NCI-H2227 (cell line): Measurements from ENCODE around the gene AFMID.
A peak's percentile ranks its signal among the peaks of the same experiment; 100 is the strongest.

ENCODE experiments used
- DNase-seq: peaks from one replicate; lab custom pipeline; 2025; ENCODE audit not compliant: unreplicated experiment; lab: John Stamatoyannopoulos, UW

The AFMID gene

DNA sequence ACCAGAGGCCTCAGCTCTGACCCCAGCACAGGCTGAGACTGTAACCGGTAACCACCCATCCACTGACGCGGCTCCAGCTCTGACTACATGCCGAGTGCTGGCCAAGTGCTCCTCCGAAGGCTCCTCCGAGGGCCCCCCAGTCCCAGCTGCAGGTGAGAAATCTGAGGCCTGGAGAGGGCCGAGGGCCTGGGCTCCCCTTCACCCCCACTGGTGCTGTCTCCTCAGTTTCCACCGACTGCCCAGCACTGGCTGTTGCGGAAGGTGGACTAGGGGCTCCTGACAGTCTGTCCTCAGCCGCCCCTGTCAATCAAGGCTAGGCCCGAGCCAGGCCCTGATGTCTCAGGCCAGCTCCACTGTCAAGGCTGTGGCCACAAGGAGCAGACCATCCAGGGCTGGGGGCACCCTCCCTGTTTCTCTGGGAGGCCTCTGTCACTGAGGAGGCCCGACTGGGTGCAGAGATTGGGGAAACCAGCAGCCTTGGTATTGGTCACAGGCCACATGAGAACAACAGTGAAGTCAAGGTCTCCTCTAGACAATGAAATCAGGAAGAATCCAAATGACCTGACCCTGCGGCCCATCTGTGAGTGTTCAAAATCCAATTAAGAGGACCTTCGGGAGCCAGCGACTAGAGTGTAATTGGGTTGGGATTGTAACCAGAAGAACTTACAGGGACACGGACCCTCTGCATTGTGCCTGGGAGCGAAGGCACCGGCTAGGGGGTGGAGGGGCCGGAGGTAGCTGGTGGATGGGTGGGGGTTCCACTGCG lies 49.4 kb downstream of the AFMID start:
- no peak for DNase-seq

DNA sequence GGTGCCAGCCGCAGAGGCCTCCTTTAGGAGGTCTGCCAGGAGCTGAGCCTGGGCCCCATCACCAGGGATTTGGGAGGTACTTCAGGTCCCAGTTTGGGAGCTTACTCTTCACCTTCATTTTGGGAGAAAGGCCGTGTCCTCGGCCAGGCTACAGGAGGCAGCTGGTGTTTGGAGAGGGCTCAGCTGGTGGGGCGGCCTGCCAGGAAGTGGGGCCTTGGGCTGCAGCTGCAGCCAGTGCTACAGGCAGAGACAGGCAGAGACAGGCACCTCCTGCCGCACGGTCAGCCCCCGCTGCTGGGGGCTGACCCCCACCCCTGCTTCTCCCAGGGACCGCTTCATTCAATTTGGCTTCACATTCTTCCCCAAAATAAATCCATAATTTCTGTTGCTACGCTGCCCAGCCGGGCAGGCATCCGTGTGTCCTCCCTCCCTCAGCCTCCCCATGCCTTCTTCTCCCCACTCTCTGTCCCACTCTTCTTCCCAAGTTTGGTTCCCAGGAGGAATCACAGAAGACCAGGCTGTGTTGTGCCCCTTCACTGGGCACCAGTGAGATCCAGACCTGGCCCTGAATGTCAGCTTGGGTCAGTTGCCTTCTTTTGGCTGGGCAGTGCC lies 50.3 kb downstream of the AFMID start:
- no peak for DNase-seq

DNA sequence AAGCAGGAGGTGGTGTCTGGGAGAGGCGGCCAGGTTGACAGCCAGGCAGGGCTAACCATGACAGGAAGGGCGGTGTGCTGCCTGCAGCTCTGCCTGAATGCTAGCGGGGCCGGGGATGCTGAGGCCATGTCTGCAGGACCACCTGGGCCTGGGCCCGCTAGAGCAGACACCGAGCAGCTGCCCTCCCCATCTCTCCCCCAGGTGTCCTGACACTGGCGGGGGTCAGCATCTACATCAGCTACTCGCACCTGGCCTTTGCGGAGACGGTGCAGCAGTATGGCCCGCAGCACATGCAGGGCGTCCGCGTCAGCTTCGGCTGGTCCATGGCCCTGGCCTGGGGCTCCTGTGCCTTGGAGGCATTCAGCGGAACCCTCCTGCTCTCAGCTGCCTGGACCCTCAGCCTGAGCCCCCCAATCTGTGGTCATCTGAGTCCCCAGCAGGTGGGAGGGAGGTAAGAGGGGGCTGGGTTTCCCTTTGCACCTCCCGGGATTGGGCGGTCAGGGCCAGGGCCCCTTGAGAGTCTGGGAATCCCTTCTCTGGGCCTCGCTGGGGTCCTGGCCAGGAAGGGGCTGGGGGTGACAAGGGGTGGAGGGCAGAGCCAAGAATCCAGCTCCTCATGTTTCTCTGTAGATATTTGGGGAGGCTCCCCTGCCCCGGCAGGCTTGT lies 51.8 kb downstream of the AFMID start:
- DNase-seq, result no peak

DNA sequence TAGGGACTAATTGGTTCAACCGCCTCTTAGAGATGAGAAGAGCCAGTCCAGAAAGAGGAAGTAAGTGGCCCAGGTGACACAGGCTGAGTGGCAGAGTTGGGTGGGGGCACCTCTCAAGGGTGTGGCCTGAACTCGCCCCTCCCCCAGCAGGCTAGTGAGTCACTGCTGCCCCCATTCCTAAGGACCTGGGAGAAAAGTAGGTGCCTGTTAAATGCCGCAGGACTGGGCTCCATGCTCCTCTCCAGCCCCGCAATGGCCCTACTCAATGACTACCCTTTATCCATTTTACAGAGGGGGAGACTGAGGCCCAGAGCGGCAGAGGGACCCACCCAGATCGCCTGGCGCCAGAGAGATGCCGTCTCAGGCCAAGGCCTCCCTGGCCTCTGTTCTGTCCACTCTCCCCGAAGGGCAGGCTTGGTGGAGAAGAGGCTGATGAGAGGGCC lies 52.3 kb downstream of the AFMID start:
- no peak for DNase-seq

DNA sequence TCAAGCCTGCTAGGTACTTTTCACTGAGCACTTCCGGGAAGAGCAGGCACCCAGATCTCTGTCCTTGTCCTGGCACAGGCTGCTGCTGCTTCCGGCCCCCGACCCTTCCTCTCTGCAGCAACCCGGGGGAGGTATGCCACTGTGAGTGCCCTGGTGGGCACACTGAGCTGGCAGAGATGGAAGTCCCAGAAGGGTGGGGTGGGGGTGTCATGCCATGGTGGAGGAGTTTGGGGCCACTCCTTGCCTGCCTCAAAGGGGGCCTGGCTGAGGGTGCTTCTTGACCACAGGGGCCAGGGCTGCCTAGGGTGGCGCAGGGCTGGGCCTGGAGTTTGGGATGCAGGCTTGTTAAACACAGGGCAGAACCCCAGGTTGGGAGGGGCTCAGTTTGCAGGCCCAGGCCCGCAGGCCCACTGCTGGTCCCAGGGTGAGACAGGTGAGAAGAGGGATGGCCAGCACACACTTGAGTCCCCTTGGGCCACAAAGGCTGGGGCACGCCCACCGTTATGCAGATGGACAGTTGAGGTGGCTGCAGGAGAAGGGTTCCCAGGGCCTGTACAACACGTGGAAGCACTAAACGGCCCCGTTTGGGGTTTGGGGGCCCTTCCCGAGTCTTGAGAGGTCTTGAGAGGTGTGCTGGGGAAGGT lies 53.0 kb downstream of the AFMID start:
- DNase-seq, result no peak

DNA sequence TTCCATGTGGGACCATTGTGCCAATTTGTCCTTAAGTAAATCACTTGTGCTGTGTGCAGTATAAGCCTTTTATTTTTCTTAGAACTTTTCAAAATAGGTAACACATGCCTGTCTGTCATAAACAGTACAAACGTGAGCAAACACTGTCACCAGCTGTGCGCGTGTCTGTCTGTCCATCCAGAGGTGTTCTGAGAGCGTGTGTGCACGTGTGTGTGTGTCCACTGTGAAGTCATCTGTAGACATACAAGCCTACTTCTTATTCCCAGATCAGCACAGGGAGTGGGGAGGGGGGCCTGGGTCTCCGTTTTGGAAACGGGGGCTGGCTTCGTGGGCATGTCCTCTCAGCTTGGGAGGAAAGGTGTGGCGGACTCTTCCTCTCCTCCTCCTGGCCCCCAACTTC lies 53.7 kb downstream of the AFMID start:
- no peak for DNase-seq

DNA sequence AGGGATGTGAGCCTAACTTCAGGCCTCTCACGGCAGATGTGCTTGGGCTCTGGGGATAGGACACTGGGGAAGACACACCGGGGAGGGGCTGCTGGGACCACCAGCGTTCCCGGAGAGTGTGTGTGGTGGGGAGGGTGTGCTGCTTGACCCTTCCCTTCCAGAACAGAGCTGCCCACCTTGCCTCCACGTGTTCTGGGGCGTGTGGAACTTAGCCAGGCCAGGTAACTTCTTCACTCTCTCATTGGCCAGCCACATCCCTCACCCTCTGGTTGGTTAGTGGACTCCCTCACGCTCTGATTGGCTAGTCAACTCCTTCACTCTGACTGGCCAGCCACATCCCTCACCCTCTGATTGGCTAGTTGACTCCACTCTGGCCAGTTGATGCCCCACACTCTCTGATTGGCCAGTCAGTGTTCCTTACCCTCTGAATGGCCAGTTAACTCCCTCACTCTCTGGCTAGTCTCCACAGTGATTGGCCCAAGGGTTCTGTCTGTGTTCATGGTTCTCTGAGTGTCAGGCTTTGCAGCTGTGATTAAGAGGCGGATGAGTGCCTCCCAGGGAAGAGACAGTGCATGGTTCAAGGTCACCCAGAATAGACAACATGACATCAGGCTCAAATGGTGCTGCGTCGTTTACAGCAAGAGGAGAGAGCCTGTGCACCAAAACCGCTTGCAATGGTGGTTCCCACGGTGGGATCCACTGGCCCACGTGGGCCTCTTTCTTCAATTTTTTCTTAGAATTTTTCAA lies 54.3 kb downstream of the AFMID start:
- DNase-seq, result no peak

DNA sequence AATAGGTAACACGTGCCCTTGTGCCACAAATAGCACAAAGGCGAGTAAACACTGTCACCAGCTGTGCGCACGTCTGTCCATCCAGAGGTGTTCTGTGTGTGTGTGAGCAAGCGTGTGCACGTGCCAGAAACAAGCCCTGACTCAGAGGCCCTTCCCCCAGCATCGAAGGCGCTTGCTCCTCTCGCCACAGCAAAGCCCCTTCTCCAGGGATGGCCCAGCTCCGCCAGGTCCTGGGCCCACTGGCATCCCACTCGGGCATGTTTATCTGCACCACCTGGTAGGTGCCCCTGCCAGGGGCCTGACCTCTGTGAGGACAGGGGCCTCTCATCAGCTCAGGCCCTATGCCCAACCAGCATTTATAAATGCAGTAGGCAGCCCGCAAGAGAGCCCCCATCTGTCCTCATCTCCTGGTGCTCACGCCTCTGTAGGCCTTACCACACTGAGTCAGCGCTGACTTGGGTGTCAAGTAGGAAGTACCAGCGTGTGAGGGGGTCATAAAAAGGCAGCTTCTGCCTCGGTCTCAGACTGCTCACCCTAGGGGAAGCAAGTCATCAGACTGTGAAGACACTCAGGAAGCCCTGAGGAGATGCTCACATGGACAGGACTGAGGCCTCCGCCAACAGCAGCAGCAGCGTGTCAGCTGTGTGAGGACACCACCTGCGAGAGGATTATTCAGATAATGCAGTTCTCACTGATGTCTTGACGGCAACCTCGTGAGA lies 55.0 kb downstream of the AFMID start:
- DNase-seq, result no peak

DNA sequence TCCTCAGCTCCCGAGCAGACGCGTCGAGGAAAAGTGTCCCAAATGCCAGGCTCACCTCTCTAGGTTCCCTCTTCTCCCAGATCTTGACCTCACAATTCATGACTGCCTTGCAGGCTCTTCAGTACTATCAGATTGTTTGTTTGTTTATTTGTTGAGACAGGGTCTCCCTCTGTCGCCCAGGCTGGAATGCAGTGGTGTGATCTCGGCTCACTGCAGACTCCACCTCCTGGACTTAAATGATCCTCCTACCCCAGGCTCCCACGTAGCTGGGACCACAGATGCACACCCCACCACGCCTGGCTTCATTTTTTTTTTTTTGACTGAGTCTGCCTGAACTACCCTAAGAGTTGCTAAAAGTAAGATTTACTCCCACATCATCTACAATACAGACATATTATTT lies 60.1 kb downstream of the AFMID start:
- no peak for DNase-seq

DNA sequence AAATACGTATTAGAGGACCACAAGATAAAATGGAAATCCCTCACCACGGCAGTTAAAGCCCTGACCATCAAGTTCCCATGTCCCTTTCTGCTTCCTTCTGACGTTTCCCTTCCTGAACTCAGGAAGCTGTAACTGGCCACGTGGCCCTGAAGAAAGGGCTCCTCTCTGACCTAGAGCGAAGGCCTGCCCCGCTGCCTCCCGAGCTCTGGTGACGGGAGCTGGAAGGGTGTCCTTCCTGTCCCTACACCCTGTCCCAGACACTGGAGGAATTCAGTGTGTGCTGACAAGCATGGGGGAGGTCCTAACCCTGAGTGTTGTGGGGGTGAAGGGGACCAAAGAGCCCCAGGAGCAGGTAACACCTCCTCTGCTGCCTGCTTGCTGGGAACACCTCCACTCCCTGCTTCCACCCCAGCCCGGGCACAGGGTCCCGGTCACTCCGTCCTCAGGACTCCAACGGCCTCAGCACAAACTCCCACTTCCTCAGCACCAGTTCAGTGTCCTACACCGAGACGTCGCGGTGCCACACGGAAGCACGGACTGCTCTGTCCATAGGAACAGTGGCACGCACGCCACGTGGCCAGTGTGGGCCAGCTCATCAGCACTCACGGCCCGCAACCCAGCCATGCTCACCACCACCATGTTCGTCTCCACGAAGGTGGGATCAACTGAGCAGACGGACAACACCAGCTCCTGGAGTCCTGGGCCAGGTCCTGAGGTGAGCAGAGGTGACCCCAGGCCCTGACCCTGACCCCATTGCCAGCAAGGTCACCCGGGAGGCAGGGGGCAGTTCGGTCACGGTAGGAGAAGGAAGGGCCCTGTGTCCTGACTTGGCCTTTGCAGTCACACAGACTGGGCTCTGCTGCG lies 61.1 kb downstream of the AFMID start:
- DNase-seq, result no peak

DNA sequence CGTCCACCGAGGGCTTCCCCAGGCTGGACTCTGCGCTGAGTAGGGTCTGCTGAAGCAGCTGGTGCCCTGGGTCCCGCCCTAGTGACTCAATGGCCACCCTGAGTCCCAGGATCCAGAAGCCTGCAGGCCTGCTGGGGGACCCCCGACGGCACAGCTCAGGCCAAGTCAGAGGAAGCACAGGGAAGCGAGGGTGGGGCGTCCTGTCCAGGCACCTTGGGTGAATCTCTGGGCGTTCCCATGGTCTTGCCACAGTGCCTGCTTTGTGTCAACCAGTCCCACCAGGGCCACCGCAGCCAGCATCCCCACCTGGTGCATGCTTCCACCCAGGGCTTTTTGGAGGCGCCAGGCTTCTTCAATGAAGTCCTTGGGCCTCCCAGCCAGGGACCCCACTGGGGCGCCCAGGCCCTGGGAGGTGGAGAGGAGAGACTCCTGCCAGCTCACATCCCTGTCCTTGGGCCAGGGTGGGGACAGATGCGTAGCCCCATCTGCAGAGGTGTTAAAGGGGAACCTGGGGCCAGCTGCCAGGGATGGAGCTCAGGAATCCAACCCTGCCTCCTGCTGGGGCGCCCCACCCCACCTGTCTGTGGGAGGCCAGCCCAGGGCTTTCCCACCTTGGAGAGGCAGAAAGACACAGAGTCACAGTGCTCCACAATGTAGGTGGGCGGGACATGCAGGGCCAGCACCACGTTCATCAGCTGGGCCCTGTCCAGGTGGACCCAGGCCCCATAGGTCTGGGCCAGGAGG lies 62.1 kb downstream of the AFMID start:
- DNase-seq, result no peak

DNA sequence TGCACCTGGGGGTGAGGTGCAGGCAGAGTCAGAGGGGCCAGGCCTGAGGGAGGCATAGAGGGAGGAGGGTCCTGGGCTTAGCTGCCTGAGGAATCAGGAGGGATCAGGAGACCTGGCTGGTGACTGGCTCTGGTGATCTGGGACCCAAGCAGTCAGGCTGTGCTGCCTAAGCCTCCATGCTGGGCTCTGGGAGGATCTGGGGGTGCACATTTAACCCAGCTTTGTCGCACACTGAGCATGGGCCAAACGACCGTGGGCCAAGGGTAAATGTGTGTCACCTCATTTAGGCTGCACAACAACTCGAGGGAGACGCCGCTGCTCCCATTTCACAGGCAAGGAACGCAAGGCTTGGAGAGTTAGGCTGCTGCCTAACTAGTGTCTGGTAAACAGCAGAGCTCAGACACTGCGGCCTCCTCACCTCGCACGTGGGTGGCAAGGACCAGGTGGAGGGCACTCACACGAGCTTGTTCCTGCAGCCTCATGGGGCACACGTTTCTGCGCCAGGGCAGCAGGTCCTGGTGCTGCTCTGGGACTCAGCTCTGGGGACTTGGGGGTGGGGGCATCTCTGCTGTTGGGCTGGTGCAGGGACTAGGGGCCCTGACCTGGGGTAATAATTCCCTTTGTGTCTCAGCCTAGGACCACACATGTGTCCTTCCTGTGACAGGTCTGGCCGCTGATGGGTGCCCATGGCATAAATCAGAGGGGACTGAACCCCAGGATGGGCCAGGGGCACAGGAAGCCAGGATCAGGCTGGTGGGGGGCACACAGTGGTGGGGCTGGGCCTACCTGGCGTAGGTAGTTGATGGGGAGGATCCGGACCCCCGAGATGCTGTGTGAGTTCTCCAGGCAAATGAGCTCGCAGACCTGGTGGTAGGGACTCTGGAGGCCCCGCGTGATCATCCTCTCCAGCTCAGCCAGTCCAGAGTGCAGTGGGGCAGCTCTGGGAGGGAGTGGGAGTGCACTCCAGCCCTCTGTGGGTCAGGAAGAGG lies 63.0 kb downstream of the AFMID start:
- no peak for DNase-seq

DNA sequence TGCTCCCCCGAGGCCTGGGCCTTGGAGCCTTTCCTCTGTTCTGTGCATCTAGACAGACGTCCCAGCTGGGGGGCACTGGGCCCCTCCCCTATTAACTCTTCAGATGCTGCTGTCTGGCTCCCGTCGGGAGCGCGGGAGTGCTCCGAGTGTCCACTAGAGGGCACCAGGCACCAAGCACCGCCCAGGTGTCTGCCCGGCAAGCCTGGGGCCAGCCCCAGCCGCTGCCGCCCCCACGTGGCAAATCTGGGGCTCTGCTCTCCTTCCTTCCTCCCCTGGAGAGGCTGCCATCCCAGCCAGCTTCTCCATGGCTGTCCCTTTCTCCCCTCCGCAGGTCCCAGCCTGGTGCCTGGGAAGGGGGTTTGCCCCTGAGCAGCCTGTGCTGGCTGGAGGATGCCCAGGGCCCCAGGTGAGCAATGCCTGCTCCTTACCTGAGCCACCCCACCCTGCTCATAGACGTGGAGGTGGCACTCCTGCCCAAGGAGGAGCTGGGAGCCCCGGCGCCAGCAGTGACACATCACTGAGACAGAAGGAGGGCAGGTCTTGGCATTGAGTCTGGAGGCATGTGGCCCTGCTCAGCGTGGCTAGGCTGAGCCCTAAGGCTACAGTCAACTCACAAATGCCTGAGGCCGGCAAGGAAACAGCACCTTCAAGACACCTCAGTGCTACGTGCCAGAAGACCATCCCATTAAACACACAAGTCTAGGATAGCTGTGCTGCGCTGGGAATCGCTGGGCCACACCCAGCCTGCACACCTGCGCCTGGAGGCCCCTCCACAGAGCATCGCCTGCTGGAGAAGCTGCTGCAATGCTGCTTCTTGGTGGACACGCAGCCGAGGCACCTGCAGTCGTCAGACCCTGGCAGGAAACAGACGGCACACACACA lies 64.0 kb downstream of the AFMID start:
- DNase-seq, result peak; percentile 92

DNA sequence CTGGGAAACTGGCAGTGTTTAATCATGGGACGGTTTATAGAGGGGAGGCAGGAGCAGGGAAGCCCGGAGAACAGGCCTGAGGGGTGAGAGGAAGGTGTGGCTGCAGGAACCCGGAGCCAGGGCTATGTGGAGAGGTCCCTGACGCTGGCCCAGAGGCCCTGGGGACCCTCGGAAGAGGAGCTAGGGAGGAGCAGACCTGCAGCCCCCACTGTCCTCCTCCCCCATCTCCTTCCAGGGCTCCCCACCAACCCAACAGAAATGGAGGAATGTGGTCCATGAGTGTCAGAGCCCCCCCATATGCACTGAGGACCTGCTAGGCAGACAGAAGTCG lies 64.6 kb downstream of the AFMID start:
- DNase-seq, result no peak

DNA sequence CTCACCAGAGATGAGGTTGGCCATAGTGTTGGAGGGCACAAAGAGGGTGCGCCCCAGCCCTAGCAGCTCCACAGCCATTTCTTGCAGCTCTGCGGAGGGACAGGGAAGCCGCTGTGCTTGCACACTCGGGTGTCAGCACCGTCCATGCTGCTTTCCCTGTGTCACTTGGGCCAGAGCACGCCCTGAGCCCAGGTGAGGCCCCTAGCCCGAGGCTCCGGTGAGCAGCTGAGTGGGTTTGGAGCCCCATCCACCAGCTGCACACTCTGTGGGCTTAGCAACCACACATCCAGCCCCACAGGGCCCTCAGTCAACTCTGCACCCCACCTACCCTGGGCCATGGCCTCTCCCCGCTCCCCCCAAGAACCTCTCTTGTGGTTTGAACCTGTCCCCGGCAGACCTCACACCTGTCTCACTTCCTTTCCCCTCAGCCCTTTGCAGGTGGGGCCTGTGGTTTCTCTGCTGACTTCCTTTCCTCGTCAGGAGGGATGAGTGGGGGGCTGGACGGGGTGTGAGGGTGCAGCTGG lies 65.0 kb downstream of the AFMID start:
- no peak for DNase-seq
